Osteocyte (in vitro differentiated cells): ENCODE results near the gene KDM4B. TPM values are rescaled to one million over a fixed set of nuclear protein-coding genes. Genes with fewer than 3 reads are reported as not detected.

ENCODE experiments used
- DNase-seq: peaks from one replicate; pipeline ENCODE4 v3.0.0; 2021; ENCODE audit warnings: mixed read lengths; ENCODE audit not compliant: unreplicated experiment; ENCODE audit errors: extremely low spot score
- H3K27ac Mint-ChIP-seq: one replicate; pipeline ENCODE4 v1.8.0; 2021; ENCODE audit warnings: mild to moderate bottlenecking, mixed read lengths; ENCODE audit not compliant: unreplicated experiment
- H3K27me3 Mint-ChIP-seq: one replicate; pipeline ENCODE4 v1.8.0; 2021; ENCODE audit warnings: mixed read lengths; ENCODE audit not compliant: unreplicated experiment
- H3K36me3 Mint-ChIP-seq: one replicate; pipeline ENCODE4 v1.8.0; 2021; ENCODE audit warnings: mixed read lengths; ENCODE audit not compliant: unreplicated experiment
- H3K4me1 Mint-ChIP-seq: one replicate; pipeline ENCODE4 v1.8.0; 2021; ENCODE audit warnings: mixed read lengths; ENCODE audit not compliant: unreplicated experiment
- H3K4me3 Mint-ChIP-seq: one replicate; pipeline ENCODE4 v1.8.0; 2021; ENCODE audit warnings: mild to moderate bottlenecking, moderate library complexity, mixed read lengths; ENCODE audit not compliant: unreplicated experiment
- H3K9me3 Mint-ChIP-seq: one replicate; pipeline ENCODE4 v1.8.0; 2021; ENCODE audit warnings: mixed read lengths; ENCODE audit not compliant: unreplicated experiment
- CTCF ChIP-seq: fragments of 200-600 bp; sonication (generic); IDR thresholded peaks from 2 replicates; pipeline ENCODE4 v1.5.0; 2021; ENCODE audit warnings: antibody characterized with exemption, mild to moderate bottlenecking, moderate library complexity
- total RNA-seq: library from RNA; stranded (reverse); gene quantifications from 2 replicates; pipeline ENCODE4 v1.2.1, GENCODE V29; 2021

KDM4B gene
- total RNA-seq, 1 donor from 2014 or later: 49.0 TPM

DNA sequence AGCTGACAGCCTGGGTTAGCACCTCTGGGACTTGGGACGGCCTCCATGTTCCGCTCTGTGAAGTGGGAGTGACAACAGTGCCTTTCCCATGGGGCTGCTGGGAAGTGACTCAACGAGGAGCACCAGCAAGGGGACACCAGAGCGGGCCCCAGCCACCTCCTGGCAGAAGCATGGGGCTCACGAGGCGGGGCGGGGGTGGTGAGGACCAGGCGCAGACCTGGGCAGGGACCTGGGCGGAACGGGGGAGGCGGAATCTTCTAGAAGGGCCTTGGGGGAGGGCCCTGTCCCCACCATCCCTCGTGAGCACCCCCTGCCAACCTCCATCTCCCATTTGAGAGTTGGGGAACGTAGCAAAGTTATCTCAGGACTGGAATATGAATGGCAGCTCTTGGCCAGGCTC, 37.9 kb downstream of the KDM4B start:
- no peak for DNase-seq
- Mint-ChIP-seq H3K4me3 (no peak overlapping the region), H3K36me3 (peaks cover 5% of the 10 kb centered on the region), H3K27me3 (no peaks in the 10 kb centered on the region), H3K9me3 (peaks cover 3% of the 10 kb centered on the region), H3K4me1 (peaks cover 17% of the 10 kb centered on the region), H3K27ac (no peak overlapping the region)
- TF ChIP-seq CTCF: no peak

DNA sequence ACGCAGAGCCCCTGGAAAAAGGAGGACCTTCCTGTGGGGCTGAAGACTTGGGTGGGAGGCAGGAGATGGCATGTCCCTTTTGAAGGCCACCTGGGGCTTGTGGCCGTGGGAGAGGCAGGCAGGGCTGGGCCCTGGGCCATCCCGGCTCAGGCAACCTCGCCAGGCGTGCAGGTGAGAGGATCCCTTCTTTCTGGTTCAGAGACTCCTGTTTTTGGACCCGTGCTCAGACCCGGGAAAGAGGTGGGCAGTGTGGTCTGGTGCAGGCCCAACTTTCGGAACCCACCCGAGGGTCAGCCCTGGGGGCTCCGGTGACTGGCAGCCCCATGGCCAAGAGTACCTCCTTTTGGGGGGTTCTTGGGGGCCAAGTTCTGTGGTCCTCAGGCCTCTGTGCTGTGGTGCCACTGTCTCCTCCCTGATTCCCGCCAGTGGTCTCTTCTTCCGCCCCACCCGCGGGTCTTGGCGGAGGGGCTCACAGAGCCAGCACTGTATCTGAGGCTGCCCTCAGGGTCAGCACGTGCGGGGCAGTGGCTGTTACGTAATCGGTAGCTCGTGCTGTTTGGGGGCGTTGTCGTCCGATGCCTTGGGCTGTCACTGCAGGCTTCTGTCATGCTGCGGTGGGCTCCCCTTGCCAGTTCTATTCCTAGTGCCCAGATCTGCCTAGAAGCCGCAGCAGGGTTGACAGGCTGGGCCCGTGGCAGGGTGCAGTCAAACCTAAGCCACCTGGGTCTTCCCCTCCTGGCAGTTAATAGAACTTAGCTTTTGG, 42.7 kb downstream of the KDM4B start:
- Mint-ChIP-seq H3K36me3 (peaks cover 5% of the 10 kb centered on the region), H3K27me3 (no peaks in the 10 kb centered on the region), H3K27ac (no peak overlapping the region), H3K4me3 (no peak overlapping the region), H3K9me3 (peaks cover 3% of the 10 kb centered on the region), H3K4me1 (peaks cover 11% of the 10 kb centered on the region)
- no peak for DNase-seq
- no peak for TF ChIP-seq CTCF

GRCh38 chr19:5012688-5013457, 44.0 kb downstream of the KDM4B start:
- H3K4me3 Mint-ChIP-seq: no peak overlapping the region
- no peak for TF ChIP-seq CTCF
- H3K27ac Mint-ChIP-seq: no peak overlapping the region
- no peak for DNase-seq
- H3K27me3 Mint-ChIP-seq: no peaks in the 10 kb centered on the region
- H3K9me3 Mint-ChIP-seq: peaks cover 3% of the 10 kb centered on the region
- peaks cover 11% of the 10 kb centered on the region for H3K4me1 Mint-ChIP-seq
- peaks cover 6% of the 10 kb centered on the region for H3K36me3 Mint-ChIP-seq

DNA sequence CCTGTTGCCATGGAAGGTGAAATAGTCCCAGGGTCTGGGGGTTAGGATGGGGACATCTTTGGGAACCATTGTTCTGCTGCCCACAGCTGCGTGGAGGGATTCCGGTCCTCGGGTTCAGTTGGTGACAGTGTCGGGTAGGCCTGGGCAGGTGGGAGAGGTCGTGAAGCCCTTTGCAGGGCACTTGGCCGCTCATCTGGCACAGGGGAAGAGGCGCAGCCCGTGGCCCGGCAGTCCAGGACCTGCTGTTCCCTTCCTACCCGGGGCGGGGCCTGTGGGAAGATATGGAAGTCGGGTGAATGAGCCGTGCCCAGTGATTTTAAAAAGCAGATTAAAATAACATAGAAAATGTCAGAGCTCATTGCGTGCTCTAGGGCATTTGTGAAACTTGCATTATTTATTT, 44.8 kb downstream of the KDM4B start:
- no peak overlapping the region for H3K27ac Mint-ChIP-seq
- no peak for TF ChIP-seq CTCF
- no peak for DNase-seq
- H3K9me3 Mint-ChIP-seq: no peaks in the 10 kb centered on the region
- peaks cover 15% of the 10 kb centered on the region for H3K4me1 Mint-ChIP-seq
- no peaks in the 10 kb centered on the region for H3K27me3 Mint-ChIP-seq
- no peak overlapping the region for H3K4me3 Mint-ChIP-seq
- peaks cover 6% of the 10 kb centered on the region for H3K36me3 Mint-ChIP-seq

GRCh38 chr19:5014941-5015340, 46.0 kb downstream of the KDM4B start:
- H3K27me3 Mint-ChIP-seq: no peaks in the 10 kb centered on the region
- peaks cover 15% of the 10 kb centered on the region for H3K4me1 Mint-ChIP-seq
- TF ChIP-seq CTCF: no peak
- peaks cover 6% of the 10 kb centered on the region for H3K36me3 Mint-ChIP-seq
- no peak overlapping the region for H3K27ac Mint-ChIP-seq
- no peaks in the 10 kb centered on the region for H3K9me3 Mint-ChIP-seq
- no peak overlapping the region for H3K4me3 Mint-ChIP-seq
- no peak for DNase-seq
